HG02943 (cell line): Measurements from ENCODE around the gene ATP13A1.
"Not testable (repeated sequence)": the region's sequence is repeated elsewhere in the genome, so short reads cannot be mapped to it uniquely, and the experiment has no call there.

Experiments
- ATAC-seq: cut with Tn5 transposase; IDR thresholded peaks from one replicate; pipeline ENCODE4 v1.9.1; 2021; ENCODE audit warnings: mild to moderate bottlenecking, low read depth, moderate library complexity; ENCODE audit not compliant: unreplicated experiment

ATP13A1 gene

GRCh38 chr19:19665420-19665948 lies 2.0 kb upstream of the ATP13A1 start:
- not testable (repeated sequence) for ATAC-seq

- no peak for ATAC-seq
Measured at GRCh38 chr19:19662871-19663255, 613 bp downstream of the ATP13A1 start.

- no peak for ATAC-seq
Measured at GRCh38 chr19:19662344-19662743, 1.1 kb downstream of the ATP13A1 start.

DNA sequence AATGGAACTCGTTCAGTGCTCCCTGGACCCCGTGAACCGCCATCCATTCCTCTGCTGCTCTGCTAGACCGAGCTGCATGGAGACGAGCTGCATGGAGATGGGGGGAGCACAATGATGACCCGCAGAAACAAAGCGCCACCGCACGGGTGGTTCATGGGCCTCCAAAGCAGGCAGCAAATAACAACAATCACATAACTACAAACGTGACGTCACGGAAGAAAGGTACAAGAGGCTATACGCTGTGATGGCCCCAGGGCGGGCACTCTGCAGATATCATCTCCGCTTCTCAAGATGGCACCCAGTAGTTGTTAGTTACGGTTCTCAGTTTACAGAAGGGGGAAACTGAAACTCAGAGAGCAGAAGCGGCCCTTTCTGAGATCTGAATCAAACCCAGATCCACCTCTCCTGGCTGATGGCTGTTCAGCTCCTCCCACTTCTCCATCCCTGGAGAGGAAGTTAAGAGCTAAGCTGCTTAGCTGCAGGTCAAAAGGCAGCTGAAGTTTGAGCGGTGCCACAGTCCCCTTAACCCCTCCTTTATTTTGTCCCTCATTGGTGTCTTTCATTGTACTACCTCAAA lies 1.7 kb downstream of the ATP13A1 start:
- ATAC-seq = peak; percentile 35

DNA sequence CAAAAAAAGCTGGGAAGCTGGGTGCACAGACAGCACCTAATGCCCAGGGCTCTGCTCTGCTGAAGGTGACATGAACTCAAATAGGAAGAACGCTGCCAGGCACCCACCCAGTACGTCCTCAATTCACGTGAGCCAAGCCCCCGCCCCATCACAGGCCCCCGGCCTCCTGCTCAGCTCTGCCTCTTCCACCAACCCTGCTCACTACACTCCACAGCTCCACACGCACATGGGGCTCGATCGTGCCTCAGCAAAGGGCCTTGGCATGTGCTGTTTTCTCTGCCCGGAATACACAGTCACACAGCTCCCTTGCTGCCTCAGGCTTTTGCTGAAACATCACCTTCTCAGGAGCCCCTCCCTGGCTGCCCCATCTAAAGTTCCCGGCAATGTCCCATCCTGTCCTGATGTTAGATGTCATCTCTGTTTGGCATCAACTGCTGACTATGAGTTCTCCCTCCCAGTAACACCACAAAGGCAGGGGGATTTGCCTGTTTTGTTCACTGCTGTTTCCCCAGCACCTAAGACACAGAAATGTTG lies 2.3 kb downstream of the ATP13A1 start:
- no peak for ATAC-seq

GRCh38 chr19:19659646-19660245 lies 3.7 kb downstream of the ATP13A1 start:
- no peak for ATAC-seq

DNA sequence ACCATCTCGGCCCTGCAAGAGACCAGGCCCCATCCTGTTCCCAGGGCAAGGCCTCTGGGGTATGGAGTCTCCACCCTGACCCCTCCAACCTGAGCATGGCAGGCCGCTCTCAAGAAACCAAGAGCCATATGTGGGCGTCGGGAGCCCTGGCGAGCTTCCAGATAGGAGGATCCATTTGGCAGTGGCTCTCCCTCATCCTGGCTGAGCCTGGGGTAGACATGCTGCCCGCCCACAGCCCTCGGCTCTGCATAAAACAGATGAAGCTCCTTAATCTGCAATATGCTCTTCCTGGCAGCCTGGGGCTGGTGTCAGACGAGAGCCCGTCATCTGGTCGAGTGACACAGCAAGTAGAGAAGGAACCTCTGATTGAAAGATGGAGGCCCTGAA lies 6.1 kb downstream of the ATP13A1 start:
- ATAC-seq = no peak

DNA sequence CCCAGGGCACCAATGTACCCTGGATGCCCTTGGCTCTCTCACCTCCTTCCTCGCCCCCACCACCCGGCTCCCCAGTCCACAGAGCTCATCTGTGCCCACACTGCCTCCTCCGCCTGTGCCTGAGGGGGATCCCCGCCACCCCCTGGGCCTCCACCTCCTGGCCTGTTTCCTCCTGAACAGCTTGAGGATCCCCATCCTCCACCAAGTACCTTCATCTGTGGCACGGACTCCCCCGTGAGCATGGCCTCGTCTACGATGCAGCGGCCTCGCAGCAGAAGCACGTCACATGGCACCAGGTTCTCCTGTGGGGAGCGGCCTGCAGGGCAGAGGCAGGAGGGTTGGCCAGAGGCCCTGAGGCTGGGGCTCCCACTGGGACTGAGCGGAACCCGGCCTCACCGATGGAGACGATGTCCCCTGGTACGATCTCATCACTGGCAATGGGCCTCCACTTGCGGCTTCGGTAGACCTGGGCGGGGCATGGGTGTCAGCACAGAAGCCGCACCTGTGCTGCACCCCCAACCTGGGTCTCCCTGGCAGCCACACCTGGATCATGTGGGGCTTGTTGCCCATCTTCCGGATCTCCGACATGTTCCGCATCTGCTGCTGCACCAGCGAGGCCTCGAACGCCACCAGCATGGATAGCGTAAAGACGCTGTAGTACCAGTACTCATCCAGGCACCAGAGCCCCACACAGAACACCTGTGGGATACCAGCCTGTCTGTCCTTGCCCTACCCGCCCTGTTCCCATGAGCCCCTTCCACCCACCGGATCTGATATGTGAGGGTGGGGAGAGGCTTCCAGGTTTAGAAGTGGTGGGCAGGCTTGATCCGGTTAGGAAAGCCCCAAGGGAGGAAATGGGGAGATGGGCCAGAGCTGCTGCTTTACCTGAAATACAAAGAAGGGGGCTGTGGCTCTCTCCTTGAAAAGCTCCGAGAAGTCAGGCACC lies 6.8 kb downstream of the ATP13A1 start:
- ATAC-seq = no peak

DNA sequence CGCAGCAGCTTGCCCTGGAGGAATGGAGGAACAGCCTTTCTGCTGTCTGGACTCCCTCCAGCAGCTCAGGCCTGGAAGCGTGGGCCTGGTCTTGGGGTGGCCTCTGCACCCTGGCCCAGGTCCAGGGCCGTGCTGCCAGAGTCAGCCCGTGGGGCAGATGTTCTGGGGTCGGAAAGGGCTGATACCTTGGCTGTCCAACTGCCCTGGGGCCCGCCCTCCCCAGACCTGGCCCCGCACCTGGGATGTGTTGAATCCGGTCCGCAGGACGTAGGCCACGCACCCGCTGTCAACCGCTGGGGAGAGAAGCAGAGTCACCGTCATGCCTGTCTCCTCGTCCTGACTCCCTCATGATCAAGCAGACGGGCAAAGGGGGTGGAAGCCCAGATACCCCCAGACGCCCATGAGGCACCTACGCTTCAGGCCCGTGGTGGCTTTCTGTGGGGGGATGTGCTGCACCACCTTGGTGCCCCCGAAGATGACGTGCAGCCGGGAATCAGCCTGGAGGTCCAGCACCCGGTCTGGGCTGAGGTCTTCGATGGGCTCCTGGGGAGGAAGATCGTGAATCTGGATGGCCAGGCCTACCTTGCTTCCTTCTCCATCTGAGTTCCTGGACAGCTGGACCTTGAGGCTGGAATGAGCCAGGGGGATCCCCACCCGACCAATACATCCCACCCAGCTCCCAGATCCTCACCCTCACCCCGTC lies 7.7 kb downstream of the ATP13A1 start:
- ATAC-seq = no peak

- ATAC-seq = no peak
Measured at GRCh38 chr19:19655051-19655594, 8.4 kb downstream of the ATP13A1 start.

- ATAC-seq = no peak
Measured at GRCh38 chr19:19654441-19654840, 9.0 kb downstream of the ATP13A1 start.

- no peak for ATAC-seq
Measured at GRCh38 chr19:19653597-19654147, 9.8 kb downstream of the ATP13A1 start.

DNA sequence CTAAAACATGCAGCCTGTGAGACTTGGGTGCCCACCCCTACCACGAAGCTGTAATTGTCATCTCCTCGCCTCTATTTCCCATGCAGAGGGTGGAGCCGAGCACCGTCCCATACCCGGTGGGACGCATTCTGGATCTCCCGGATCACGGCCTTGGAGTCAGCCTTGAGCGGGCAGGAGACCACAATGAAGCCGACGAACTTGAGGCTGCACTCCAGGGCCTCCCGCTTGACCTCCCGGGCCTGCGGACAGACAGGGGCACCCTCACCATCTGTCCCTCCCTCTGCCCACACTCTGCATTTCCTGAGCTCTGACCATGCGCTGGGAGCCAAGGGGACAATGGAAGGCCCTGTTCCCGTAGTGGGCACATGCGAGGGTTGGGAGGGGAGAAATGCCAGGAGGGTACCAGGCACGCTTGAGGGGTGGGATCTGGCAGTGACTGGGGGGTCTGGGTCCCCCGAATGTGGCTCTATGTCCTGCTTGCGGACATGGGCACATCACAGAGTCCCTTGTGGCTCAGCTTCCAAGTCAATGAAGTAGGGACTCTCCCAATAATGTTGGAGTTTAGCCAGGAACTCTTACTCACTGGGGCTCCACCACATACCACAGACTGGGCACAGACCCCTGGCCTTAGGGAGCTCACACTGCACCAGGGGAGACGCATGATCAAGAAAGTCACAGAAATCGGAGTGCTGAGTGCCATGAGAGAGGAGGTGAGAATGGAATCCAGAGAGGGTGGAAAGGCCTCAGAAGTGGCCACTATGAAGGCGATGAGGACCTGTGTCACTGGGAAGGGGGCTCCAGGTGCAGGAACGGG lies 10.8 kb downstream of the ATP13A1 start:
- no peak for ATAC-seq

DNA sequence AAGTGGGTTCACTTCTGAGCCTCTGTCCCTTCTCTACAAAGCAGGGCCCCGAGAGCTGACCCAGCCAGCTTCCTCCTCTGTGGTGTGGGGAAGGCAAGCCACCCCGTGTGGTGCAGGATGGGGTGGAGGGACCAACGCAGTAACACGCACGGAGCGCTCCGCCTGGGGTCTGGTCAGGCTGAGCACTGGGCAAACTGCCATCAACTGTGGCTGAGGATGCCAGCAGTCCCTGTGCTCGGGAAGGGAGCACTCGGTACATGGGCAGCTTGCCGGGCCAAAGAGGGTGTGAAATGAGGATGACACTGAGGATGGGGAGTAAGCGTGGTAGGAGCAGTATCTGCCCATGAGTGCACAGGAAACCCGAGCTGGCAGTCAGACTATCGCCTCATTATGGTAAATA lies 12.4 kb downstream of the ATP13A1 start:
- no peak for ATAC-seq

- no peak for ATAC-seq
Measured at GRCh38 chr19:19650331-19650730, 13.1 kb downstream of the ATP13A1 start.

- ATAC-seq = no peak
Measured at GRCh38 chr19:19649580-19649995, 13.9 kb downstream of the ATP13A1 start.

DNA sequence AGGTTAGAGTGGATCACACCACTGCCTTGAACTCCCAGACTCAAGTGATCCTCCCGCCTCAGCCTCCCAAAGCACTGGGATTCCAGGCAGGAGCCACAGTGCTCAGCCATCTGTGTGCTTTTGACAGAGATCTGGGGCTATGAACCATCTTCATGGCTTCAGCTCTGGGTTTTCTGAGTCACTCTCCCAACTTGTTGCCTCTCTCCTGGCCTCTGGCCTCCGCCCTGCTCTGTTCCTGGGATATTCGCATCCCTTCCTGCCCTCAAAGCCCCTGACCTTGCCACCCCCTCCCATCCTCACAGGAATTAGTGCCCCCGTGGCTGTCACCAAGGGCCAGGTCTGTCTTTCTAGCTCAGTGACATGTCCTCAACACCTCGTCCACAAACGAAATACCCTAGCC lies 14.3 kb downstream of the ATP13A1 start:
- no peak for ATAC-seq

DNA sequence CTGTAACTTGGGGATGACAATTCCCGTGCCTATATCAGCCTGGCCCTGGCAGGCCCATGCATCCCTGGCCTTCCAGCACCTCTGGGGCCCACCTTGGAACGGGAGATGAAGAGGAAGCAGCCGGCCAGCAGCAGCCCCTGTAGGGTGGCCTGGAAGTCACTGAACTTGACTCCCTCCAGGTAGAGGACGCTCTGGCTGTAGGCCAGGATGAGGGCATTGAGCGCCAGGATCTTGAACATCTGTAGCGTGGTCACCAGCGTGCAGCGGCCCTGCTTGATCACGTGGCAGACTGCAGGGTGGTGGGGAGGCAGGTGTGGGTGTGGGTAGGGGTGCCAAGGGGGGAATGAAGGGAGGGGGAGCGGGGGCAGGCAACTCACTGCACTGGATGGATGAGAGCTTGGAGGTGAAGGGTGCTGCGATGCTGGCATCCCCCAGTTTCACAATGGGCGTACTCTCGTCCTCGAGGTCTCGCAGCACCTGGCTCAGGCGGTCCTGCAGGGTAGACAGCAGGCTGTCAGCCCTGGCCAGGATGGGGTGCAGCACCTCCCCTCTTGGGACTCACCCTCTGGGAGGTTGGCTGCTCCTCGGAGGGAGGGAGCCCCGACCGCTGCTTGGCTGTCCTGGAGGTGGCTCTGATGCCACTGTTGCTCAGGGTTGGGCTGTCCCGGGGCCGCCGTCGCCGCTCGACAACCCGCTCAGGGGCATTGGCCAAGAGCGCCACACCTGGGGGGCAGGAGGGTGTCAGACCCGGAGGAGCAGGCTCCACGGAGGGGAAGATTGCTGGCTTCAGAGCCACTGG lies 16.2 kb downstream of the ATP13A1 start:
- no peak for ATAC-seq
